Measurements from ENCODE around the gene PNMA1. TPM values are rescaled to one million over a fixed set of nuclear protein-coding genes. Genes with fewer than 3 reads are reported as not detected.

The PNMA1 gene
- total RNA-seq, 1 experiment from 2014 or later: 24.6 TPM

GRCh38 chr14:73712071-73712506 is 2.1 kb downstream of the PNMA1 start:
- ChIA-PET POLR2A (no interaction called here), CTCF (no interaction called here), RAD21 (ENCODE audit: low non-redundant PET in 1 of 2, low total read pairs in 2 of 2, uncharacterized antibody in 2 of 2, unreplicated experiment in 2 of 2) (no interaction called here)
- Histone ChIP-seq H3K4me1 (ENCODE audit: control insufficient read depth in 1 of 2, insufficient read depth in 2 of 2, low read length in 2 of 2) (peaks cover 20 to 25% of the 10 kb centered on the region in 2 experiments), H3K9me3 (ENCODE audit: control insufficient read depth in 1 of 2, insufficient read depth in 1 of 2, low read depth in 1 of 2, low read length in 2 of 2) (no peaks in the 10 kb centered on the region), H3K9ac (ENCODE audit: low read length) (no peak overlapping the region), H4K20me1 (ENCODE audit: insufficient read depth) (no peaks in the 10 kb centered on the region), H3K27ac (ENCODE audit: low read depth, low read length) (no peak overlapping the region), H3K27me3 (ENCODE audit: insufficient read depth, low read length) (no peaks in the 10 kb centered on the region), H3K79me2 (ENCODE audit: insufficient read depth, low read length) (peaks cover 14% of the 10 kb centered on the region), H3K9me2 (ENCODE audit: insufficient read depth) (no peaks in the 10 kb centered on the region), H3K4me3 (replicated peaks in 1 of 2; ENCODE audit: low read depth in 1 of 2, low read length in 2 of 2) (no peak overlapping the region), H3K4me2 (ENCODE audit: low read length) (peak overlapping the region; percentile 89; the same call in 1 of the 2 replicates), H3K36me3 (ENCODE audit: control insufficient read depth in 1 of 2, insufficient read depth in 2 of 2, low read length in 2 of 2) (peaks cover 3 to 5% of the 10 kb centered on the region in 2 experiments; a peak in 3 of 4 replicates), H2AFZ (ENCODE audit: low read depth, low read length, poor library complexity, severe bottlenecking) (no peak overlapping the region)
- TF ChIP-seq EZH2 (IDR thresholded peaks at IDR 0.05): no peak
- intact Hi-C loops (cut with micrococcal nuclease): no loop called here
- no peak for DNase-seq (ENCODE audit: low read depth, low spot score)
- ATAC-seq: no peak
- no TSS peak for BruUV-seq (replicated peaks)

- ChIA-PET RAD21 (ENCODE audit: low non-redundant PET in 1 of 2, low total read pairs in 2 of 2, uncharacterized antibody in 2 of 2, unreplicated experiment in 2 of 2) (no interaction called here), POLR2A (no interaction called here), CTCF (no interaction called here)
- H2AFZ ChIP-seq (ENCODE audit: low read depth, low read length, poor library complexity, severe bottlenecking): no peak overlapping the region
- no peaks in the 10 kb centered on the region for H3K27me3 ChIP-seq (ENCODE audit: insufficient read depth, low read length)
- no peak overlapping the region for H3K4me2 ChIP-seq (ENCODE audit: low read length)
- H3K9me3 ChIP-seq (ENCODE audit: control insufficient read depth in 1 of 2, insufficient read depth in 1 of 2, low read depth in 1 of 2, low read length in 2 of 2): no peaks in the 10 kb centered on the region
- intact Hi-C loops (cut with micrococcal nuclease): no loop called here
- H3K27ac ChIP-seq (ENCODE audit: low read depth, low read length): no peak overlapping the region
- no TSS peak for BruUV-seq (replicated peaks)
- no peaks in the 10 kb centered on the region for H3K9me2 ChIP-seq (ENCODE audit: insufficient read depth)
- H4K20me1 ChIP-seq (ENCODE audit: insufficient read depth): no peaks in the 10 kb centered on the region
- H3K4me1 ChIP-seq (ENCODE audit: control insufficient read depth in 1 of 2, insufficient read depth in 2 of 2, low read length in 2 of 2): peaks cover 20 to 25% of the 10 kb centered on the region in 2 experiments
- no peak overlapping the region for H3K9ac ChIP-seq (ENCODE audit: low read length)
- no peak overlapping the region for H3K4me3 ChIP-seq (replicated peaks in 1 of 2; ENCODE audit: low read depth in 1 of 2, low read length in 2 of 2)
- ATAC-seq: no peak
- peaks cover 14% of the 10 kb centered on the region for H3K79me2 ChIP-seq (ENCODE audit: insufficient read depth, low read length)
- no peak for DNase-seq (ENCODE audit: low read depth, low spot score)
- peaks cover 0 to under 1% of the 10 kb centered on the region in 2 experiments; a peak in 2 of 4 replicates for H3K36me3 ChIP-seq (ENCODE audit: control insufficient read depth in 1 of 2, insufficient read depth in 2 of 2, low read length in 2 of 2)
- no peak for TF ChIP-seq CTCF (IDR thresholded peaks at IDR 0.05 in 2 of 3, conservative IDR thresholded peaks at IDR 0.05 in 1 of 3; ENCODE audit: borderline replicate concordance in 1 of 3, insufficient read depth in 1 of 3, low read depth in 2 of 3, low read length in 2 of 3)
- no peak for TF ChIP-seq YY1 (IDR thresholded peaks at IDR 0.05; ENCODE audit: extremely low read depth, insufficient replicate concordance, low read depth, low read length)
- TF ChIP-seq ELF1 (IDR thresholded peaks at IDR 0.05; ENCODE audit: borderline replicate concordance, low read depth): no peak
- no peak for TF ChIP-seq POLR2AphosphoS5 (IDR thresholded peaks at IDR 0.05; ENCODE audit: low read depth, low read length)
- TF ChIP-seq REST (IDR thresholded peaks at IDR 0.05; ENCODE audit: low read depth): no peak
- TF ChIP-seq POLR2A (IDR thresholded peaks at IDR 0.05; ENCODE audit: borderline replicate concordance, extremely low read depth, insufficient read depth, insufficient read length): no peak
- TF ChIP-seq TCF7L2 (IDR thresholded peaks at IDR 0.05; ENCODE audit: borderline replicate concordance, extremely low read depth, insufficient read depth, insufficient read length): no peak
- no peak for TF ChIP-seq EZH2 (IDR thresholded peaks at IDR 0.05)
- no peak for TF ChIP-seq JUND (IDR thresholded peaks at IDR 0.05)
- no peak for TF ChIP-seq FOSL1 (IDR thresholded peaks at IDR 0.05; ENCODE audit: low read depth)
- TF ChIP-seq ZBTB33 (IDR thresholded peaks at IDR 0.05; ENCODE audit: extremely low read depth, insufficient replicate concordance, low read length): no peak
- no peak for TF ChIP-seq MAX (IDR thresholded peaks at IDR 0.05)
Observed at GRCh38 chr14:73710737-73711136, 3.4 kb downstream of the PNMA1 start.

Measured in HCT116 (cell line).